T-helper 17 cell (primary cell): ENCODE results near the gene FLOT2. TPM values are rescaled to one million over a fixed set of nuclear protein-coding genes. Genes with fewer than 3 reads are reported as not detected.
"Not testable (repeated sequence)": the region's sequence is repeated elsewhere in the genome, so short reads cannot be mapped to it uniquely, and the experiment has no call there.

ENCODE experiments used
- ATAC-seq: fragments of 150-1000 bp; cut with Tn5 transposase; 2 replicates; pipeline ENCODE4 v1.10.0; 2021; ENCODE audit warnings: mild to moderate bottlenecking, moderate library complexity
- DNase-seq, 3 donors: peaks; one replicate each; pipeline versions ENCODE4 v3.0.0 to v3.0.0-alpha.2; 2020 to 2021
- H3K9me3 ChIP-seq: one replicate; pipeline ENCODE4 v1.7.0; 2013; ENCODE audit warnings: low read length, mild to moderate bottlenecking; ENCODE audit not compliant: control insufficient read depth, poor library complexity, severe bottlenecking
- H3K27ac Mint-ChIP-seq: one replicate; pipeline ENCODE4 v1.8.0; 2022; ENCODE audit warnings: mild to moderate bottlenecking, moderate library complexity, mixed read lengths
- H3K27me3 Mint-ChIP-seq: one replicate; pipeline ENCODE4 v1.8.0; 2022; ENCODE audit warnings: mixed read lengths
- H3K36me3 Mint-ChIP-seq: one replicate; pipeline ENCODE4 v1.8.0; 2022; ENCODE audit warnings: low read depth, mixed read lengths
- H3K4me1 Mint-ChIP-seq: one replicate; pipeline ENCODE4 v1.8.0; 2022; ENCODE audit warnings: mild to moderate bottlenecking, mixed read lengths
- H3K4me3 Mint-ChIP-seq: one replicate; pipeline ENCODE4 v1.8.0; 2022; ENCODE audit warnings: mild to moderate bottlenecking, moderate library complexity, mixed read lengths
- total RNA-seq, 4 donors: library from RNA in 2 of 4; stranded (reverse) in 2 of 4; gene quantifications; one replicate each; pipeline ENCODE4 v1.2.3 and lab custom pipeline; 2022 to 2026

The FLOT2 gene
- total RNA-seq, 2 donors from 2014 or later: 132 to 147 TPM

- Mint-ChIP-seq H3K4me3 (no peak overlapping the region), H3K36me3 (peaks cover 8% of the 10 kb centered on the region), H3K27ac (no peak overlapping the region), H3K27me3 (no peaks in the 10 kb centered on the region), H3K4me1 (peaks cover 10% of the 10 kb centered on the region)
- ATAC-seq (no peak), DNase-seq (no peak)
- no peaks in the 10 kb centered on the region for H3K9me3 ChIP-seq
These were observed 13.4 kb downstream of the FLOT2 start for GRCh38 chr17:28883967-28884702.

GRCh38 chr17:28882154-28882895 lies 15.2 kb downstream of the FLOT2 start:
- Mint-ChIP-seq H3K36me3 (peaks cover 14% of the 10 kb centered on the region), H3K4me1 (peaks cover 13% of the 10 kb centered on the region), H3K27ac (no peak overlapping the region), H3K27me3 (no peaks in the 10 kb centered on the region), H3K4me3 (no peak overlapping the region)
- no peak for DNase-seq
- H3K9me3 ChIP-seq: no peaks in the 10 kb centered on the region
- ATAC-seq: no peak

- H3K4me3 Mint-ChIP-seq: no peak overlapping the region
- no peaks in the 10 kb centered on the region for H3K27me3 Mint-ChIP-seq
- no peak overlapping the region for H3K27ac Mint-ChIP-seq
- H3K9me3 ChIP-seq: no peaks in the 10 kb centered on the region
- ATAC-seq (no peak), DNase-seq (no peak)
- H3K4me1 Mint-ChIP-seq: peaks cover 13% of the 10 kb centered on the region
- H3K36me3 Mint-ChIP-seq: peaks cover 14% of the 10 kb centered on the region
These were observed 15.9 kb downstream of the FLOT2 start for GRCh38 chr17:28881533-28882056.

DNA sequence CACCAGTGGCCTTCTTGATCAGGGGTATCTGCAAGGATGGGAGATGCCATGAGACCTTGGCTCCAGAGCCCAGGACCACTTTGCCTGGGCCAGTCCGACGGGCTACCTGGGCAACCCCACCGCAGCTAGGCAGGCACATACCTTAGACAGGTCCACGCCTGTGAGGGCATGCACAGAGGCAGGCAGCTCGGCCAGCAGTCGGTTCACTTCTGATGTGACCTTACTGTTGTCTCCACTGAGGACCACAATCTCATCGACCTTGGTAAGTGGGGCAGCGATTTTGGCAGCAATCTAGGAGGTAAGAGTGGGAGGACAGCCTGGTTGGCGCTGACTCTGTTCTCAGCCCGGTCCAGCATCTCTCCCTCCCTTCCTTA lies 17.0 kb downstream of the FLOT2 start:
- Mint-ChIP-seq H3K36me3 (peaks cover 14% of the 10 kb centered on the region), H3K27me3 (no peaks in the 10 kb centered on the region), H3K4me1 (peaks cover 13% of the 10 kb centered on the region), H3K4me3 (no peak overlapping the region), H3K27ac (no peak overlapping the region)
- DNase-seq (no peak), ATAC-seq (no peak)
- no peaks in the 10 kb centered on the region for H3K9me3 ChIP-seq

DNA sequence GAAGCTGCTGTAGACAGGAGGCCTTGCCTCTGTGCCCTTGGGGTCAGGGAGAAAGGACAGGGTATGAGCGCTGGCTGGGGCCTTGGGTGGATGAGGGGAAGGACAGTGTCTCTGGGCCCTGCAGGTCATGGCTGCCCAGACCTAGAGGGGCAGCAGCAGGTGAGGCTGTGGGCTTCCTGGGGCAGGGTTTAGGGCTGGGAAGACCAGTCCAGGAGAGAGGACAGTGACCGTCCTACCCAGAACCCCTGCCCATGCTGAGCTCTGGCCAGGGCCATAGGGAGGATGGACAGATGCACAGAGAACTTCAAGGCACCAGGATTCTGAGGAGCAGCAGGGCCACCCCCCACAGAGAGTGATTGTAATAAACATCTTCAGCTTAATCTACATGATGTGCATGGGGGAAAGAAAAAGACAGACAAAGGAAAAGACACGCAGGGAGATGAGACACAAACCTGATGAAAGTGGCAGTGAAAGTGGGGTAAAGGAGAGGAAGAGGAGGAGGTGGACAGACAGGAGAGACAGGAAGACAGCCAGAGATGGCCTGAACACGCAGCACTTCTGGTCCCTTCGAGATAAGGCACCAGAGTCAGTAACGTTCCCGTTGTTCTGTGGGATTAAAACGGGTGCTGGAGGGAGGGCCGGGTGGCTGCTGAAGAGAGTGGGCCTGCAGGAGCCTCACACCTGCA lies 17.5 kb downstream of the FLOT2 start:
- Mint-ChIP-seq H3K27me3 (no peaks in the 10 kb centered on the region), H3K4me3 (peak overlapping the region; percentile 19), H3K36me3 (peaks cover 13% of the 10 kb centered on the region), H3K4me1 (peaks cover 9% of the 10 kb centered on the region), H3K27ac (no peak overlapping the region)
- no peaks in the 10 kb centered on the region for H3K9me3 ChIP-seq
- DNase-seq: no peak
- no peak for ATAC-seq

DNA sequence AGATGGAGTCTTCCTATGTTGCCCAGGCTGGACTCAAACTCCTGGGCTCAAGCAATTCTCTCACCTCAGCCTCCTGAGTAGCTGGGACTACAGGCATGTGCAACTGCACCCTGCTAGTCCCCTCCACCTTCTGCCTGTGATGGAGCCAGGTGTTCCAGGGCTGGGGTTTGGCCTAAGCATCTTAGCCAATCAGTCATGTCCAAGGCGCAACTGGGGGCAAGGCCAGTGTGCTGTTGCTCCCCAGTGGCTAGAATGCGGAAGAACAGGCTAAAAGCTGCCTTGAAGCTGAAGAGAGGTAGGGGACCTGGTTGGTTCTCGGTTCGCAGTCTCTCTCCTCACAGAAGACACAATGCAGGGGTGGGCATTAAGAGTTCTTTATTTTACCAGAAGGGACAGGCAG lies 18.6 kb downstream of the FLOT2 start:
- H3K27me3 Mint-ChIP-seq: no peaks in the 10 kb centered on the region
- peaks cover 12% of the 10 kb centered on the region for H3K36me3 Mint-ChIP-seq
- no peak for DNase-seq
- H3K27ac Mint-ChIP-seq: no peak overlapping the region
- no peak for ATAC-seq
- H3K9me3 ChIP-seq: no peaks in the 10 kb centered on the region
- no peak overlapping the region for H3K4me3 Mint-ChIP-seq
- H3K4me1 Mint-ChIP-seq: peaks cover 6% of the 10 kb centered on the region

DNA sequence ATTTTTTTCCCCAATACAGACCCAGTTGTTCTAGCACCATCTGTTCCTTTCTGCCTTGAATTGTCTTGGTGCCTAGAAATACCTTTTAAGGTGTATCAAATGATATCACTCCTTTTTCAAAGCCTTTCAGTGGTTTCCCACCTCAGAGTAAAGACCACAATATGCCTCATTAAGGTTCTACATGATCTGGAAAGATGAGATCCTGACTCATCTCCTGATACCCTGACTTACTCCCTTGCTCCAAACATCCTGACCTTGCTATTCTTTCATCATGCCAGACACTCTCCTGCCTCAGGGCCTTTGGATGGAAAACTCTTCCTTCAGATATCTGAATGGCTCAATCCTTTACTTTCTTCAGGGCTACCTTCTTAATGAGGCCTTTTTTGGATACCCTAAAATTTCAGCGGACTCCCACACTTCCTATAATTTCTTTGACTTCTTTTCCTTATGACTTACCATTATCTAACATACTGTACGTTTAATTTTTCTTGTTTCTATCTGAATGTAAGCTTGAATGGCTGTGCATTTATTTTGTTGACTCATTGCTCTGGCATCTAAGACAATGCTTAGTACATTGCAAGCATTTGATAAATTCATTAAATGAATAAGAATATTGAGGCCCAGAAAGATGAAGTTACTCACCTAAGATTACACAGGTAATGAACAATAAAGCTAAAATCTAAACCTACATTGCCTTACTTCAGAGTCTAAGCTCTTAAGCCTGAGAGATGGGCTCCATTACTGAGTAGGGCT lies 19.2 kb downstream of the FLOT2 start:
- Mint-ChIP-seq H3K4me3 (no peak overlapping the region), H3K36me3 (peaks cover 12% of the 10 kb centered on the region), H3K27me3 (no peaks in the 10 kb centered on the region), H3K4me1 (peaks cover 6% of the 10 kb centered on the region), H3K27ac (no peak overlapping the region)
- DNase-seq (no peak), ATAC-seq (no peak)
- no peaks in the 10 kb centered on the region for H3K9me3 ChIP-seq

GRCh38 chr17:28877150-28877711 lies 20.3 kb downstream of the FLOT2 start:
- peaks cover 12% of the 10 kb centered on the region for H3K36me3 Mint-ChIP-seq
- H3K27ac Mint-ChIP-seq, H3K4me3 Mint-ChIP-seq, H3K27me3 Mint-ChIP-seq, ATAC-seq, DNase-seq, H3K9me3 ChIP-seq, H3K4me1 Mint-ChIP-seq: not testable (repeated sequence)

DNA sequence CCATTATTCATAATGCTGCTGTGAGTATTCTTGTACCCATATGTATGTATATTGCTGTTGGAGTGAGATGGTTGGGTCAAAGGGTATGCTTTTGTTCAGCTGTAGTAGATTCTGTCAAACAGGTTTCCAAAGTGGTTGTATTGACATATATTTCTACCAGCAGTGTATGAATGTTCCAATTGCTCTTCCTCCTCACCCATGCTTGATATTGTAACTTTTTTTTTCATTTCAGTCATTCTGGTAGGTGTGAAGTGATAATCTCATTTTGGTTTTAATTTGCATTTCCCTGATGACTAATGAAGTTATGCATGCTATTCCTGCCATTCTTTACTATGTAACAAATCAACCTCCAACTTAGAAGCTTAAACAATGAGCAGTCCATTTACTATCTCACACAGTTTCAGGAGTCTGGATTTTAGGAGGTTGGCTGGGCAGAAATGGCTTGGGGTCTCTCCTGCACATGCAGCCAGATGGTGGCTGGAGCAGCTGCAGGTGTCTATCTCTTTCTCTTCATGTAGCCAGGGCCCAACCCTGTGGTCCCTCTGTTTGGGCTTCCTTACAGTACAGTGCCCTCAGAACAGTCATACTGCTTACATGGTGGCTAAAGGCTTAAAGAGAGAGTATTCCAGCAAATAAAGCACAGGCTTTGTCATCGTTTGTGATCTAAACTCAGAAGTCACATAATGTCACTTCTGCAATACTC lies 21.5 kb downstream of the FLOT2 start:
- Mint-ChIP-seq H3K27me3 (no peaks in the 10 kb centered on the region), H3K27ac (no peak overlapping the region), H3K4me1 (peaks cover 10% of the 10 kb centered on the region), H3K4me3 (no peak overlapping the region), H3K36me3 (peaks cover 10% of the 10 kb centered on the region)
- H3K9me3 ChIP-seq: no peaks in the 10 kb centered on the region
- DNase-seq (no peak), ATAC-seq (no peak)

- peaks cover 8% of the 10 kb centered on the region for H3K4me1 Mint-ChIP-seq
- H3K4me3 Mint-ChIP-seq: no peak overlapping the region
- DNase-seq (no peak), ATAC-seq (no peak)
- no peaks in the 10 kb centered on the region for H3K27me3 Mint-ChIP-seq
- H3K27ac Mint-ChIP-seq: no peak overlapping the region
- peaks cover 6% of the 10 kb centered on the region for H3K36me3 Mint-ChIP-seq
- no peaks in the 10 kb centered on the region for H3K9me3 ChIP-seq
These were observed 22.8 kb downstream of the FLOT2 start for GRCh38 chr17:28874750-28875149.

- H3K36me3 Mint-ChIP-seq: peaks cover 6% of the 10 kb centered on the region
- H3K9me3 ChIP-seq: no peaks in the 10 kb centered on the region
- ATAC-seq: no peak
- DNase-seq: no peak
- peak overlapping the region; percentile 71 for H3K27ac Mint-ChIP-seq
- H3K27me3 Mint-ChIP-seq: no peaks in the 10 kb centered on the region
- H3K4me1 Mint-ChIP-seq: peaks cover 8% of the 10 kb centered on the region
- no peak overlapping the region for H3K4me3 Mint-ChIP-seq
These were observed 23.7 kb downstream of the FLOT2 start for GRCh38 chr17:28873839-28874238.

GRCh38 chr17:28871056-28871579 lies 26.4 kb downstream of the FLOT2 start:
- no peaks in the 10 kb centered on the region for H3K9me3 ChIP-seq
- H3K27me3 Mint-ChIP-seq: no peaks in the 10 kb centered on the region
- peak overlapping the region; percentile 94 for H3K27ac Mint-ChIP-seq
- DNase-seq (no peak), ATAC-seq (peak; percentile 97)
- H3K36me3 Mint-ChIP-seq: no peaks in the 10 kb centered on the region
- no peak overlapping the region for H3K4me3 Mint-ChIP-seq
- peaks cover 6% of the 10 kb centered on the region for H3K4me1 Mint-ChIP-seq
